Small intestine (tissue), 7 donors: ENCODE measurements around the gene NFYB. TPM values are rescaled to one million over a fixed set of nuclear protein-coding genes. Genes with fewer than 3 reads are reported as not detected.
A peak's percentile ranks its signal among the peaks of the same experiment; 100 is the strongest.
"Not testable (repeated sequence)": the region's sequence is repeated elsewhere in the genome, so short reads cannot be mapped to it uniquely, and the experiment has no call there.

ENCODE experiments used
- DNase-seq, 2 donors: peaks; one replicate each; pipeline versions ENCODE4 v3.0.0 to v3.0.0-alpha.2; 2013
- FAIRE-seq: peaks from 2 replicates; lab custom pipeline; 2012; peaks lifted over from hg19 to GRCh38; lab: Jason Lieb, UNC
- H3K27ac ChIP-seq, 3 donors: one replicate each; pipeline ENCODE4 v1.5.1; 2013; ENCODE audit warnings: low read length in 2 of 3, mild to moderate bottlenecking in 2 of 3, control low read depth in 1 of 3, inconsistent platforms in 1 of 3, low read depth in 1 of 3, moderate library complexity in 1 of 3
- H3K27me3 ChIP-seq, 3 donors: one replicate each; pipeline ENCODE4 v1.6.1; 2013; ENCODE audit warnings: low read length in 3 of 3, inconsistent platforms in 1 of 3; ENCODE audit not compliant: control insufficient read depth in 3 of 3, insufficient read depth in 3 of 3
- H3K36me3 ChIP-seq, 3 donors: one replicate each; pipeline ENCODE4 v1.6.1; 2013; ENCODE audit warnings: low read length in 3 of 3, inconsistent platforms in 1 of 3, low read depth in 1 of 3, mild to moderate bottlenecking in 1 of 3, moderate library complexity in 1 of 3; ENCODE audit not compliant: control insufficient read depth in 3 of 3, insufficient read depth in 2 of 3
- H3K4me1 ChIP-seq, 3 donors: one replicate each; pipeline ENCODE4 v1.6.1; 2013; ENCODE audit warnings: low read length in 2 of 3, inconsistent platforms in 1 of 3, low read depth in 1 of 3, mild to moderate bottlenecking in 1 of 3, moderate library complexity in 1 of 3; ENCODE audit not compliant: control insufficient read depth in 3 of 3, insufficient read depth in 2 of 3
- H3K4me3 ChIP-seq, 3 donors: one replicate each; pipeline ENCODE4 v1.5.1; 2013; ENCODE audit warnings: low read length in 3 of 3, control low read depth in 1 of 3, inconsistent platforms in 1 of 3, low read depth in 1 of 3, mild to moderate bottlenecking in 1 of 3, moderate library complexity in 1 of 3
- H3K9me3 ChIP-seq, 2 donors: one replicate each; pipeline ENCODE4 v1.6.1; 2013; ENCODE audit warnings: low read depth in 1 of 2, low read length in 1 of 2; ENCODE audit not compliant: control insufficient read depth in 2 of 2, insufficient read depth in 1 of 2
- WGBS, 3 donors: extraction: QIAGEN DNeasy Blood & Tissue Kit; methylation state at CpG; one replicate each; pipeline ENCODE4 v1.1.7; 2013; 5-methylcytosine and 5-hydroxymethylcytosine counted together
- polyA plus RNA-seq, 4 donors: library from polyadenylated mRNA; stranded (reverse) in 3 of 4; unstranded in 1 of 4; fragments of 200-250 nt in 3 of 4; fragments of 120-200 nt in 1 of 4; gene quantifications; one replicate each; pipeline versions ENCODE4 v1.2.1 to v1.2.3, GENCODE V29; 2013
- donor health status: healthy with polysubstance abuse.
- donor health status: control.
- donor health status: control.
- donor health status: Bipolar disorder and iron deficiency.
- donor health status: healthy.

The NFYB gene
- polyA plus RNA-seq, 4 donors, result 14.1 to 36.1 (median 16.7) TPM

DNA sequence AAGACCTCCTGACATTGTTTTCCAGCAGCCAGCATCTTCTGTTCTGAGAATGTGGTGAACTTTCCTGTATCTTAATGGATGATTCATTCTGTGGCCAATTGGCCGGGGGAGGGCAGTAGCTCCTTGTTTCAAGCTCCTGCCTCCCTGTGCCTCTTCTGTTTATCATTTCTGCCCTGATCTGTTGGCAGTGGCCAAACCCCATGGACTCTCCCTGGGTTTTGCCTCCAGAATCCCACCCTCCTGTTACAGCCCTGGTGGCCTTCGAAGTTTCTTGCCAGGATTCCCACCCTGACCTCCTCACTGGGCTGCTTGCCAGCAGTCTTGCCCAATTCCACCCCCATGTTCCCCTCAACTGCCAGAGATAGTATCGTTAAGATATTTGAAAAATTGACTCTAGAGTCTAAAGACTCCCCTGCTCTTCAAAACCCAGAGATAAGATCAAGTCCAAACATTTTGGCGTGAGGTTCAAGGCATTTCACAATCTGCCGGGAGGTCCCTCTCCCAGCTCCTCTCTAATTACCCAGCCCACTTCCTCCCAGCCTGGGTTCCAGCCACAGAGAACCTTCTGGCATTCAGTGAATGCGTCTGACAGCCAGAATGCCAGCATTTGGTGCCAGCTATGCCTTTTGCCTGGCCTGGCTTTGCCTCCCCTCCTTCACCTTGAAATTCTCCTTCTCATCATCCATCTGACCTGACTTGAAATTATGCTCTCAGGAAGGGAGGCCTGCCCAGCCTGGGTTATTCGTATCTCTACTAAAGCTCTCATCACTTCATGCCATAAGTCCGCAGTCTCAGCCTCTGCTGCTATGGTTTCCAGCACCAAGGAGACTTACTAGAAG, 39.9 kb upstream of the NFYB start:
- FAIRE-seq (no peak), DNase-seq (peak in 1 of 2 donors; percentile 3)
- H3K9me3 ChIP-seq, result no peaks in the 10 kb centered on the region
- peaks cover 0 to 2% (median 0%) of the 10 kb centered on the region in 3 donors for H3K27me3 ChIP-seq
- no peak overlapping the region for H3K4me3 ChIP-seq
- WGBS, 3 donors, result 47 to 56% (median 49%) methylated on average over 7 to 8 of the region's 8 CpGs
- no peaks in the 10 kb centered on the region for H3K36me3 ChIP-seq
- no peaks in the 10 kb centered on the region for H3K4me1 ChIP-seq
- peak overlapping the region in 1 of 3 donors; percentile 70 for H3K27ac ChIP-seq

DNA sequence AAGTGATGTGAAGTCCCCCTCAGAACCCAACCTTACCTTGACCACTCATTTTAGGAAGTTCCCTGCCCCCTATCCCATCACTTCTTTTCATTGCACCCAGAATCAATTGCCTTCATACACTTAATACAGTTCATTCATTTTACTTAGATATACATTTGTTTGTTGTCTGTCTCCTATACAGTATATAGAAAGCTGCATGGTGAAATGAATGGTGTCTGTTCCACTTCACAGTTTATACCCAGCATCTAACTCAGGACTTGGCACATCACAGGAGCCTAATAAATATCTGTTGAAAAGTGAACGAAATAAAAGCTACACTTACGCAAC, 39.3 kb upstream of the NFYB start:
- peaks cover 0 to 2% (median 0%) of the 10 kb centered on the region in 3 donors for H3K27me3 ChIP-seq
- no peaks in the 10 kb centered on the region for H3K9me3 ChIP-seq
- DNase-seq (no peak), FAIRE-seq (no peak)
- 58 to 68% (median 61%) methylated on average over 2 of the region's 2 CpGs for WGBS, 3 donors
- H3K36me3 ChIP-seq, result no peaks in the 10 kb centered on the region
- H3K4me3 ChIP-seq, result no peak overlapping the region
- H3K4me1 ChIP-seq, result no peaks in the 10 kb centered on the region
- H3K27ac ChIP-seq, result no peak overlapping the region

DNA sequence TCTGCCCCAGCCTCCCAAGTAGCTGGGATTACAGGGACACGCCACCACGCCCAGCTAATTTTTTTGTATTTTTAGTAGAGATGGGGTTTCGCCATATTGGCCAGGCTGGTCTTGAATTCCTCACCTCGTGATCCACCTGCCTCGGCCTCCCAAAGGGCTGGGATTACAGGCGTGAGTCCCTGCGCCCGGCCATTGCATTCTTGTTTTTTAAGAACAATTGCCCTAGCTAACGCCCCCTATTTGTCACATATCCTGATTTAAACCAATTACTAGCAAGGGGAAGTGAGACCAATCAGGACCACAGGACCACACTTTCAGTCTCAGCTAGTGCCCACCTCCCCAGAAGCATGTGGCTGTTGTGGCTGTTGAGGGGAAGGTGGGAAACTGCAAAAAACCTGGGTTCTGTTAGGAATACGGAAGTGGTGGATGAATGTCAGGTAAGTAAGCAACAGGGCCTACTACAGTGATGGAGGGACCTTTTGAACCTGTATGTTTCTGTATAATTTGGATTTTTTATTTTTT, 37.8 kb upstream of the NFYB start:
- no peaks in the 10 kb centered on the region for H3K9me3 ChIP-seq
- FAIRE-seq, result no peak
- no peak overlapping the region for H3K27ac ChIP-seq
- DNase-seq, result no peak
- no peaks in the 10 kb centered on the region for H3K4me1 ChIP-seq
- H3K4me3 ChIP-seq, result no peak overlapping the region
- no peaks in the 10 kb centered on the region for H3K36me3 ChIP-seq
- H3K27me3 ChIP-seq, result peaks cover 0 to 2% (median 0%) of the 10 kb centered on the region in 3 donors
- WGBS, 3 donors, result 82 to 88% (median 83%) methylated on average over 10 of the region's 10 CpGs

DNA sequence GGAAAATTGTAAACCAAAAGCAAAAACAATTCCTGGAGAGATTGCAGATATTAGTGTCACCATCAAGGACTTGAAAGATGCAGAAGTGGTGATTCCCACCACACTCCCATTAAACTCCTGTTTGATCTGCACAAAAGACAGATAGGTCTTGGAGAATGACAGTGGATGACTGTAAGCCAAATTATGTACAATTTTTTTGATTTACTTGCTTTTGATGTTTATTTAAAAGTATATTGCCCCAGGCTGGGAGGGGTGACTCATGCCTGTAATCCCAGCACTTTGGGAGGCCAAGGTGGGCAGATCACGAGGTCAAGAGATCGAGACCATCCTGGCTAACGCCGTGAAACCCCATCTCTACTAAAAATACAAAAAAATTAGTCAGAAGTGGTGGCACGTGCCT, 35.8 kb upstream of the NFYB start:
- DNase-seq, H3K9me3 ChIP-seq, H3K36me3 ChIP-seq, H3K27me3 ChIP-seq, H3K27ac ChIP-seq, FAIRE-seq, H3K4me3 ChIP-seq, H3K4me1 ChIP-seq: not testable (repeated sequence)
- 82 to 91% (median 84%) methylated on average over 5 of the region's 5 CpGs for WGBS, 3 donors

DNA sequence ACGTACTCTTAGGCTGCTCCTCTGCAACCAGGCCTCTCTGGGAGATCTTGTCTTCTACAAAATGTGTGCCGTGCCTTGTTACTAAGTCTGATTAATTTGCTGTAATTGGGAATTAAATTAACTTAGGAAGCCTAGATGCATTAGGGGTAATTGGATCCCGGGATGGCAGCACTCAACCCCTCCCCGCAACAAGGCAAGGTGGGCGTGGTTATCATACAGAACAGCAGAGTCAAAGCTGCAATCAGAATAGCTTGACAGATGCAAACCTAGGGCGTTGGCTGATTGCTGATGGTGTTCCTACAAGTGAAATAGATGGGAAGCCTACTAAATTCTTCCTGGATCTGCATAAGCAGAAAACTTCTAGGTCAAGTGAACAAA, 34.5 kb upstream of the NFYB start:
- no peaks in the 10 kb centered on the region for H3K27me3 ChIP-seq
- no peaks in the 10 kb centered on the region for H3K9me3 ChIP-seq
- no peak overlapping the region for H3K27ac ChIP-seq
- FAIRE-seq (no peak), DNase-seq (no peak)
- 79 to 90% (median 85%) methylated on average over 6 of the region's 6 CpGs for WGBS, 3 donors
- no peak overlapping the region for H3K4me3 ChIP-seq
- H3K4me1 ChIP-seq, result no peaks in the 10 kb centered on the region
- no peaks in the 10 kb centered on the region for H3K36me3 ChIP-seq

DNA sequence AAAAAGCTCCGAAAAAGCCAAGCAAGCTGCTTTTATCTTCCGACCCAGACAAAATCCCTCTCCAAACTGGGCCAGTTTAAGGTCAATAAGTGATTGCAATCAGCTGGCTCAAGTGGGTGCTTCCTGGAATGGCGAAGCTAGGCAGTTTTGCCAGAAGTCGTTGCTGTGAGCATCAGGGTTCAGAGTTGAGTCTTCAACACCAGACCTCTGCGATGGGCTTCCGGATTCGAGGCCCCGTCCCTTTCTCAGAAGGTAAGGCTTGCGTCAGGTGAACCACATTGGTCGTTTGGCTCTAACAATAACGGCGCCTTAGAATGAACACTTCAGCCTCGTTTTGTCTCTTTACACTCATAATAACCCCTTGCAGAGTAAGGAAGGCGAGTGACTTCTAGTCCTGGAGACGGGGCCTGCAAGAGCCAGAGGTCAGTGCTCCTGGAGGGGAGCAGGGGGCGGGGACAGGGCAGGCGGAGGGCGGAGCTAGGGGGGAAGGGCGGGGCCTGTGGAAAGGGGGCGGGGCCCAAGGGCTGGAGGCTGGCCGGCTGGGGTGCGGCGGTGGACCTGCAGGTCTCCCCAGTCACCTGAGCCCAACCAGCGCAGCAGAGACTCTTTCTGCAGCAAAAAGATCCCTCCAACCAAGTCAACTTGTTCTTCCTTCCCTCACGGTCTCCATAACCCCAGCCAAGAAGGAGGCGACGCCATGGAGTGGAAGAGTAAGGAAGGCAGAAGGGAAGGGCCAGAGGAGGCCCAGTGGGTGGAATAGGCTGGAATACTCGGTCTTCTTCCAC, 34.0 kb upstream of the NFYB start:
- no peak for DNase-seq
- 79 to 82% (median 81%) methylated on average over 27 to 28 of the region's 28 CpGs for WGBS, 3 donors
- no peak for FAIRE-seq

DNA sequence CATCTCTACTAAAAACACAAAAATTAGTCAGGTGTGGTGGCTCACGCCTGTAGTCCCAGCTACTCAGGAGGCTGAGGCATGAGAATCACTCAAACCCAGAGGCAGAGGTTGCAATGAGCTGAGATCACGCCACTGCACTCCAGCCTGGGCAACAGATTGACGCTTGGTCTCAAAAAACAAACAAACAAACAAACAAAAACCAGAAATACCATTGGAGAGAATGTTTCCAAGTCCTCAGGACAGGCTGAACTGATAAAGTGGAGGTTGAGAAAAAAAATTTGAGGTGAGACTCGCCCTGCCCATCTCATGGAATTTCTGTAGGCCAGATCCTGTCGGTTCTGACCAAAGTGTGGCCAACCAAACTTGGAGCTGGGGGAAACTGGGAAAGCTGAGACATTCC, 30.6 kb upstream of the NFYB start:
- Histone ChIP-seq H3K27ac (no peak overlapping the region), H3K27me3 (no peaks in the 10 kb centered on the region), H3K36me3 (no peaks in the 10 kb centered on the region), H3K4me1 (no peaks in the 10 kb centered on the region), H3K4me3 (no peak overlapping the region), H3K9me3 (no peaks in the 10 kb centered on the region)
- WGBS, 3 donors, result 77 to 88% (median 85%) methylated on average over 5 of the region's 5 CpGs
- DNase-seq, result no peak
- no peak for FAIRE-seq

More for the DNA sequence above, 34.0 kb upstream of the NFYB start:
- Histone ChIP-seq H3K4me3 (no peak overlapping the region), H3K27ac (no peak overlapping the region), H3K36me3 (no peaks in the 10 kb centered on the region), H3K9me3 (no peaks in the 10 kb centered on the region), H3K27me3 (no peaks in the 10 kb centered on the region), H3K4me1 (no peaks in the 10 kb centered on the region)

DNA sequence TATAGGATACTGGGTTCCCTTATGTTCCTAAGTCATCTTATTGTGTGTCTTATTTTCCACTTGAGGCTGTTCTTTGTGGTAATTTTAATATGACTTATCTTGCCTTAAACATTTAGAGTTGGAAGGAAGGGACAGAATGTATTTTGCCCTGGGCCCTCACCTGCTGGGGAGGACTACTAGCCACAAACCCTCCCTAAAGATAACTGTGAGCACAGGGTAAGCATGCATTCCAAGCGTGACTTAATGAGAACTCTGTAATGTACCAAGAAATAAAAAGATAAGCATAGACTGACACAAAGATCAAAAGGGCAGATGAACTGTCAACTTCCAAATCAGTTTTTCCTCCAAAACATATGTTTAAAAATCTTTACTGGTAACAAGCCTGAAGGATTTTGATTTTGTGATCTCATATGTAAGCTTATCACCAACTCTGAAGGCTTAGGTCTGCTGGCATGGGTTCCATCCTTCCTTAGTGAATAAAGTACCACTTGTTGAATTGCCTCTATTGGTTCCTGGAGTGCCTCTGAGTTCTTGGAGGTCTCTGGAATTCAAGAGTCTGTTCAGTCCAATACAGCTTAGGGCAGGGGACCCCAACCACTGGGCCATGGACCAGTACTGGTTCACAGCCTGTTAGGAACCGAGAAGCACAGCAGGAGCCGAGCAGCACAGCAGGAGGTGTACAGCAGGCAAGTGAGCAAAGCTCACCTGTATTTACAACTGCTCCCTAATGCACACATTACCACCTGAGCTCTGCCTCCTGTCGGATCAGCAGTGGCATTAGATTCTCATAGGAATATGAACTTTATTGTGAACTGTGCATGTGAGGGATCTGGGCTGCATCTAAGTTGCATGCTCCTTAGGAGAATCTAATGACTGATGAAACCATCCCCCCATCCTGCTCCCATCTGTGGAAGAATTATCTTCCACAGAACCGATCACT, 29.8 kb upstream of the NFYB start:
- H3K4me3 ChIP-seq, result no peak overlapping the region
- no peaks in the 10 kb centered on the region for H3K36me3 ChIP-seq
- no peaks in the 10 kb centered on the region for H3K9me3 ChIP-seq
- FAIRE-seq (no peak), DNase-seq (peak in 1 of 2 donors; percentile 58)
- H3K27me3 ChIP-seq, result no peaks in the 10 kb centered on the region
- no peak overlapping the region for H3K27ac ChIP-seq
- WGBS, 3 donors, result 50 to 77% (median 63%) methylated on average over 5 of the region's 5 CpGs
- H3K4me1 ChIP-seq, result no peaks in the 10 kb centered on the region
